ENCODE measurements around the gene JPT2. TPM values are rescaled to one million over a fixed set of nuclear protein-coding genes. Genes with fewer than 3 reads are reported as not detected.

JPT2 gene
- 71.8 and 72.4 TPM in 2 replicates for total RNA-seq (2014; rRNA removed; shearing (Covaris generic))

GRCh38 chr16:1677942-1678499 is at the start of gene JPT2:
JPT2 (plus strand) TSS chr16:1678279; CDS start chr16:1678313, 34 bp downstream.

GRCh38 chr16:1705688-1706385 is 27.8 kb downstream of the JPT2 start, which contains the start of gene MAPK8IP3:
MAPK8IP3 (plus strand) TSS chr16:1706195; CDS start chr16:1706340, 145 bp downstream.

Small RNA genes lying within 50 kb of the gene (small RNA-seq; reads per million reads assigned to genes)
- not detected for gene MIR3177

Other genes starting within 250 kb of the JPT2 start
- gene PERCC1, start 247.2 kb upstream of the JPT2 start, total RNA-seq (2014; rRNA removed; shearing (Covaris generic)) = not detected in 2 replicates
- 2.1 TPM in 1 of 2 replicates, not detected in the other for gene CCDC154, start 233.7 kb upstream of the JPT2 start, total RNA-seq (2014; rRNA removed; shearing (Covaris generic))
- gene CLCN7, start 203.3 kb upstream of the JPT2 start, total RNA-seq (2014; rRNA removed; shearing (Covaris generic)) = 103 and 114 TPM in 2 replicates
- not detected in 2 replicates for gene PTX4, start 189.3 kb upstream of the JPT2 start, total RNA-seq (2014; rRNA removed; shearing (Covaris generic))
- gene TELO2, start 184.9 kb upstream of the JPT2 start, total RNA-seq (2014; rRNA removed; shearing (Covaris generic)) = 24.5 and 42.0 TPM in 2 replicates
- not detected in 2 replicates for gene TMEM204, start 144.6 kb upstream of the JPT2 start, total RNA-seq (2014; rRNA removed; shearing (Covaris generic))
- gene IFT140, start 66.2 kb upstream of the JPT2 start, total RNA-seq (2014; rRNA removed; shearing (Covaris generic)) = 19.3 and 21.7 TPM in 2 replicates
- 9.0 and 9.2 TPM in 2 replicates for gene CRAMP1, start 65.9 kb upstream of the JPT2 start, total RNA-seq (2014; rRNA removed; shearing (Covaris generic))
- 74.2 and 79.0 TPM in 2 replicates for gene MAPK8IP3, start 27.9 kb downstream of the JPT2 start, total RNA-seq (2014; rRNA removed; shearing (Covaris generic))
- 89.3 and 122 TPM in 2 replicates for gene NME3, start 93.3 kb downstream of the JPT2 start, total RNA-seq (2014; rRNA removed; shearing (Covaris generic))
- gene EME2, start 94.5 kb downstream of the JPT2 start, total RNA-seq (2014; rRNA removed; shearing (Covaris generic)) = 21.4 and 22.7 TPM in 2 replicates
- gene MRPS34, start 94.9 kb downstream of the JPT2 start, total RNA-seq (2014; rRNA removed; shearing (Covaris generic)) = 187 and 223 TPM in 2 replicates
- gene SPSB3, start 104.3 kb downstream of the JPT2 start, total RNA-seq (2014; rRNA removed; shearing (Covaris generic)) = 51.4 and 57.6 TPM in 2 replicates
- 132 and 137 TPM in 2 replicates for gene NUBP2, start 104.7 kb downstream of the JPT2 start, total RNA-seq (2014; rRNA removed; shearing (Covaris generic))
- 0.29 TPM in 1 of 2 replicates, not detected in the other for gene IGFALS, start 115.4 kb downstream of the JPT2 start, total RNA-seq (2014; rRNA removed; shearing (Covaris generic))
- gene HAGH, start 148.5 kb downstream of the JPT2 start, total RNA-seq (2014; rRNA removed; shearing (Covaris generic)) = 113 and 133 TPM in 2 replicates
- gene FAHD1, start 148.9 kb downstream of the JPT2 start, total RNA-seq (2014; rRNA removed; shearing (Covaris generic)) = 30.1 and 30.2 TPM in 2 replicates
- not detected in 2 replicates for gene MEIOB, start 193.9 kb downstream of the JPT2 start, total RNA-seq (2014; rRNA removed; shearing (Covaris generic))
- not detected in 2 replicates for gene HS3ST6, start 240.1 kb downstream of the JPT2 start, total RNA-seq (2014; rRNA removed; shearing (Covaris generic))

All from A375 (cell line).